NCI-H1930 (cell line): ENCODE results near the gene PTTG2.
"Not testable (repeated sequence)": the region's sequence is repeated elsewhere in the genome, so short reads cannot be mapped to it uniquely, and the experiment has no call there.

Source experiments
- DNase-seq, 2 experiments: peaks; one replicate each; lab custom pipeline; 2025; lab: John Stamatoyannopoulos, UW

The PTTG2 gene

DNA sequence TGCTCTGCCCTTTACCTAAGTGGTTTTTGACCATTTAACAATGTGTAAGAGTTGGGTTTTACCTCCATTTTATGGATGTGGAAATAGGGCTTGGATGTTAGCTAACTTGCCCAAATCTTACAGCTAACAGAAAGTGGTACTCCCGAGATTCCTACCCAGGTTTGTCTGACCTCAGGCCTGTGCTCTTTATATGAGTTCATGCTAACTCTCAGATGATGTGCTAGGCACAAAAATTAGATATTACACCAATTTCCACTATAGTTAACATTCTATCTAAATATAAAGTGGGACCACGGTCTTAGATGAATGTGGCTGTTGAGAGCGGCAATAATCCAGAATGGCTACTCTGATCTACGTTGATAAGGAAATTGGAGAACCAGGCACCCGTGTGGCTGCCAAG lies at the start of gene PTTG2:
Gene PTTG2 (plus strand): TSS at position 301 of the 400 bp plus-strand sequence. CDS start 37 bp downstream, at position 338.
- DNase-seq: no peak

- DNase-seq: no peak
Measured at GRCh38 chr4:37914539-37914938, 45.7 kb upstream of the PTTG2 start.

DNA sequence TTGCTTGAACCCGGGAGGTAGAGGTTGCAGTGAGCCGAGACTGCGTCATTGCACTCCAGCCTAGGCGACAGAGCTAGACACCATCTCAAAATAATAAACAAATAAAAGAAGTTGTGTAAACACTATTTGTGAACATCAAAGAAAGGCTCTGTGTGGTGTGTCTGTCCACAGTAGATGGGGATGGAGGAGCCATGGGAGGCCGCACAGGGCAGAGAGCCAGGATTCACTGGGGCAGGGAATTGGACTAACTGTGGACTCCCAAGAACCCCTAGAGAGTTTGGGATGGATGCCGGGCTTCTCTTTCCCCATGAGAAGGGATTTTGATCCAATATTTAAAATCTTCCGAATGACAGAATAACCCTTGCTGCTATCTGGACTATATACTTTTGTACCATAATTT lies 42.8 kb upstream of the PTTG2 start:
- DNase-seq: no peak

DNA sequence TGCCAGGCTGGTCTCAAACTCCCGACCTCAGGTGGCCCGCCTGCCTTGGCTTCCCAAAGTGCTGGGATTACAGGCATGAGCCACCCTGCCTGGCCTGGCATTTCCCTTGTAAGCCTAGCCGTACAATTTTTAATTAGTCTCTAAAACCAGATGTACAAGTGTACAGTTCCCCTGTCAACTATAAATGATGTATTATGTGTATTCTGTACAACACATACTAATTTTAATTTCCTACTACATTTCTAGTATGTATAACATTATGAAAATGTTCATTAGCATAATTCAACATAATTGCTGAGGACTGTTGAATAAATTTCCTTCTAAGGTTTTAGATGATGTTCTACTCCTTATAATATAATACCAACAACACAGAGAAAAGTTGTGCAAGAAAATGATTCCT lies 41.5 kb upstream of the PTTG2 start:
- no peak for DNase-seq

GRCh38 chr4:37922328-37922727 lies 37.9 kb upstream of the PTTG2 start:
- no peak for DNase-seq

- DNase-seq: not testable (repeated sequence)
Measured at GRCh38 chr4:37923089-37923488, 37.1 kb upstream of the PTTG2 start.

DNA sequence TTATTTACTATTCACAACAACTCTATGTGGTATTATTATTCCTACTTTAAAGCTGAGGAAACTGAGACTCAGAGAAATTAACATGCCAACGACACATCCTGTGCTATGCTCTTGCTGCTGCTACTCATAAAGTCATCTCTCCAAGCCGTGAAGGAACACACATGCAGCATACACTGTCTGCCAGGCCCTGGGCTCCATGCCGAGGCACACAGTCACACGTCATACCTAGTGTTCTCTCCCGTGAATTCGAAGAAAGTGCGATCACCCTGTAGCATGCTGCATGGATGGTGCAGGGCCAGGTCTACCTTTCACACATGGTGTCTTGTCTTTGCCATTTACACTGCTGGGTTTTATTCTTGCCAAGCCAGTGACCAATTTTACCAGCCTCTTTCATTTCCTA lies 35.3 kb upstream of the PTTG2 start:
- DNase-seq: no peak

GRCh38 chr4:37927434-37927833 lies 32.8 kb upstream of the PTTG2 start:
- no peak for DNase-seq

GRCh38 chr4:37928426-37929416 lies 31.5 kb upstream of the PTTG2 start:
- no peak for DNase-seq

DNA sequence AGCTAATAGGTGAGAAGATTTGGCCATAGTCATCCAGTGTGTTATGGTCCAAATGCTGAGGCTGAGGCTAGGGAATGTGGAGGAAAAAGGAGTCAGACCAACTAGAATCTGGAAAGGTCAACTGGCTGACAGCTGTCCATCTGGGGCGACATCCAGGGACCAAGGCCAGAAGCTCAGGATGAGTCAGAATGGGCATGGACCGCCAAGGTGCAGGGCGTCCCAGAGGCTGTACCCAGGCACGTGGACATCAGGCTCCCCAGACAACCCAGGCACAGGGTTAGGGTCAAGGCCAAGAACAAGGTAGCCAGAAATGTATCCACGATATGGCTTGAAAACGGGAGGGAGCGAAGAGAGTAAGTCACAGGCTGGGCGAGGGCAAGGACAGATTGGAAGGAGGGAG lies 26.1 kb upstream of the PTTG2 start:
- no peak for DNase-seq

- DNase-seq: no peak
Measured at GRCh38 chr4:37934609-37935008, 25.6 kb upstream of the PTTG2 start.

DNA sequence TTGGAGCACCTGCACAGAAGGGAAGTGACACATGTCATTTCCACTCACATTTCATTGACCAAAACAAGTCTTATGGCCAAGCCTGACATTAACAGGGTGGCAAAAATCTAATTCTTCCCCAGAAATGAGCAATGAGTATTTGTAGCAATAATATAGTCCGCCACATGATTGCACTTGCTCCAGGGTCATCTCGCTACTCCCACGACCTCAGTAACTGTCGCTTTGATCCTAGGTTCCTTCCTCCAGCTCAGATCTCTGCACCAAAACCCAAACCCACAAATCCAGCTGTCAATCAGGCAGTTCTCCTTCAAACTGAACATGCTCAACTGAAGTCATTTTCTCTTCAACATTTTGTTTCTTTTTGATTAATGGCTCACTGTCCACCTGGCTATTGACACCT lies 25.2 kb upstream of the PTTG2 start:
- DNase-seq: no peak

DNA sequence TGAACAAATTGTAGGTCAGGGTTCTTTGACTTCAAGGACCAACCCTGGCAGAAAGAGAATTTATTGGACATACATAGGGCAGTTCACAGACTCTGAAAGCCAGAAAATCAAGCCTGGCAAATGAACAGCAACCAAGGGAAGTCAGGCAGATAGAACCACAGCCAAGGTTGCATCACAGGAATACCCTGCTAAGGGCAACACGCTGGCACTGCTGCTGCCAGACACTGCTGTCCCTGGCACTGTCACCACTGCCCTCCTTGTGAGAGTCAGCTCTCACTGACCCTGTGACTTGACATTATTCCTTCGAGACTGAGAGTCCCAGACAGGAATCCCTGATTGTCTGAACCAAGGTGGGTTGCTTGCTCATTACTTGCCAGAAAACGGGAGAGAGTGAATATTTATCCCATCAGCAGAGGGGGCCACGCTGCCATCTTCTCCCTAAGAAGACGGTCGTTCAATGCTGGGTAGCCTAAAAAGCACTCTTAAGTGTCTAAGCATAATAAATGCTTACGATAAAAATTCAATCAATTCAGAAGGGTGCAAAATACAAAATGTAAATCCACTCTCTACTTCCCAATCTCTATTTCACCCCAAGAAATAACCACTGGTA lies 23.2 kb upstream of the PTTG2 start:
- no peak for DNase-seq

- DNase-seq: no peak
Measured at GRCh38 chr4:37938208-37938607, 22.0 kb upstream of the PTTG2 start.

- DNase-seq: no peak
Measured at GRCh38 chr4:37946503-37947179, 13.6 kb upstream of the PTTG2 start.

DNA sequence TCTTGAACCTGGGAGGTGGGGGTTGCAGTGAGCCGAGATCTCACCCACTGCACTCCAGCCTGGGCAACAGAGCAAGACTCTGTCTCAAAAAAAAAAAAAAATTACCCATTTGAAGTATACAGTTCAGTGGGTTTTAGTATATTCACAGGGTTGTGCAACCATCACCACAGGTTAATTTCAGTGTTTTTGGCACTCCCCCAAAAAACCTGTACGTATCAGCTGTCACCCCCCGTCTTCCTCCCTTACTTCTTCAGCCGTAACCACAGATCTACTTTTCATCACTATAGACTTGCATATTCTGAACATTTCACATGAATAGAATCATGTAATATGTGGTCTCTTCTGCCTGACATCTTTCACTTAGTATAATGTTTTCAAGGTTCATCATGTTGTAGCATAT lies 11.7 kb upstream of the PTTG2 start:
- DNase-seq: no peak

DNA sequence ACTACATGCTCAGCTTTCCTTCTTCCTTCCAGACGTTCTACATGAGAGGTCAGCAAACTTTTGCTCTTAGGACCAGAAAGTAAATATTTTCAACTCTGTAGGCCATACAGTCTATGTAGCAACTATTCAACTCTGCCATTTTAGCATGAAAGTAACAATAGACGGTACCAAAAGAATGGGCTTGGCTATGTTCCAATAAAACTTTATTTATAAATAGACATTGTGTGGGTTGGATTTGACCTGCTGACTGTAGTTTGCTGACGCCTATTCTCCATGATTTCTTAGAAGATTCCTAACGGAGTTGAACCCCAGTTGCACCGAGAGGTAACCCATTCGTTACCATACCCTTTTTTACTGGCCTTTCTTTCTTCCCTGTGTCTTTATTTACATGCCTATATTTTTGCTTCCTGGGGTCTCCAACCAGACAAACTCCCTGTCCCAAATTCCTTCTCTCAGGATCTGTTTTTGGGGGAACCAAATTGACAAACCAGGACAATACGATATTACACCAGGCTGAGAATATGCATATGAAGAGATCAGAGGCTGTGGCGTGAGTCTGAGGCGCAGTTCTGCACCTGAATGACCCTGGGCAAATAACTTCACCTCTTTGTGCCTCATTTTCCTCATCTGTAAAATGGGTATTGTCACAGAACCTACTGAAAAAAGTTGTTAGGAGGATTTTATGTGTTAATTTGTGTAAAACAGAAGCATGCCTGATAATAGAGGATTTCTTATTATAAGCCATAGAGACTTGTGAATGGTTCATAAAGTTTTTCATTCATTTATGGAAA lies 10.4 kb upstream of the PTTG2 start:
- no peak for DNase-seq

GRCh38 chr4:37951461-37952352 lies 8.5 kb upstream of the PTTG2 start:
- DNase-seq: no peak

- no peak for DNase-seq
Measured at GRCh38 chr4:37953156-37953555, 7.0 kb upstream of the PTTG2 start.

DNA sequence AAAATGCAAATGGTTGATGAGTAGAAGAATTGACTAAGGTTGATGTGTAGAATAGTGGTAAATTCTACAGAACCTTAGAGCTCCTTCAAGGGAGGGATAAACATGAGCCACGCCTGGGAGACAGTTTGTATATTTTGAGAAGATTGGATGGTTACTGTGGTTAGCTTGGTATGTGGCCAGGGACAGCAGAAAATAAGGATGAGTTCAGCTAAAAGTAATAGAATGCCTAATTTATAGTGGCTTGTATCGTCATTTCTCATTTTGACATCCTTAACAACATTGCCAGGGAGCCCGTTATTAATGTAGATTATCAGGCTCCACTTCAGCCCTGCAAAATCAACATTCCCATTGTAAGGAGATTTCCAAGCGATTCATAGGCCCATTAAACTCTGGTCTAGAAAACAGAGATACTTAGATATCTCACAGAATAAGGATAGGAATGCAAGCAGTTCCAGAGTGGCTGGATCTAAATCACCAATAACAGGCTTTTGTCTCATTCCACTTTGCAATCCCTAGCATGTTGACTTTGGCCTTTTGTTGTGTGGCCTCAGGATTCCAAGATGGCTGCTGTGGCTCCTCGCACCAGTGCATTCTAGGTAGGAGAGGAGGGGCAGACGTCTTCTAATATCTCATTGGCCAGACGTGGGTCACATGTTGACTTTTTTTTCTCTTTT lies 6.4 kb upstream of the PTTG2 start:
- DNase-seq: no peak
